KBM-7 (cell line): ENCODE data around the gene SPSB1.

Experiments used
- DNase-seq: peaks from one replicate; pipeline ENCODE4 v3.0.0-alpha.2; 2015
- in situ Hi-C: fragments of 300-500 bp; cut with MboI; formaldehyde crosslinking; loops from 2 replicates; pipeline ENCODE4 v1.14.3; 2020; ENCODE audit warnings: low sequenced_read_pairs, low pct_unique_long_range_greater_than_20kb, mixed read lengths

Gene SPSB1

DNA sequence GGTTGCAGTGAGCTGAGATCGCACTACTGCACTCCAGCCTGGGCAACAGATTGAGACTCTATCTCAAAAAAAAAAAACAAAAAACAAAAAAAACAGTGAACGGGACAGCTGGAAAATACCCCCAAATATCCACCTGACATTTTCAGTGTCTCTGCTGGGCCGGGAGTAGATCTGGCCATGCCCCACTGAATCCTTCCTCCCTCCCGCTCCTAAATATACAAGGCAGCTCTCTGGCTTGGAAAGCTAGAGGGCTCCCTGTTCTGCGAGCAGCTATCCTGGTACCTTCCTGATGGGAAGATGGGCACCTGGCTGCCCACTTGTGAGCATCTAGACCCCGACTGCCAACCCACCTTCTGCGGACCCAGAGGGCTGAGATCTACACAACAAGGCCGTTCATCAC is 21.4 kb downstream of the SPSB1 start:
- in situ Hi-C loops: no loop called here
- DNase-seq: no peak

- DNase-seq: no peak
- in situ Hi-C loops: no loop called here
These were observed 22.2 kb downstream of the SPSB1 start for GRCh38 chr1:9314711-9315379.

- in situ Hi-C loops: no loop called here
- no peak for DNase-seq
These were observed 22.9 kb downstream of the SPSB1 start for GRCh38 chr1:9315411-9316079.

GRCh38 chr1:9316080-9316444 is 23.4 kb downstream of the SPSB1 start:
- in situ Hi-C loops: no loop called here
- DNase-seq: no peak

GRCh38 chr1:9316512-9316911 is 23.8 kb downstream of the SPSB1 start:
- no peak for DNase-seq
- in situ Hi-C loops: no loop called here

- DNase-seq: no peak
- in situ Hi-C loops: no loop called here
These were observed 24.4 kb downstream of the SPSB1 start for GRCh38 chr1:9317072-9317471.

GRCh38 chr1:9317591-9318417 is 25.1 kb downstream of the SPSB1 start:
- peak; percentile 19 for DNase-seq
- in situ Hi-C loops: no loop called here

GRCh38 chr1:9319208-9319788 is 26.6 kb downstream of the SPSB1 start:
- in situ Hi-C loops: no loop called here
- no peak for DNase-seq

GRCh38 chr1:9319789-9320519 is 27.3 kb downstream of the SPSB1 start:
- no peak for DNase-seq
- in situ Hi-C loops: no loop called here

DNA sequence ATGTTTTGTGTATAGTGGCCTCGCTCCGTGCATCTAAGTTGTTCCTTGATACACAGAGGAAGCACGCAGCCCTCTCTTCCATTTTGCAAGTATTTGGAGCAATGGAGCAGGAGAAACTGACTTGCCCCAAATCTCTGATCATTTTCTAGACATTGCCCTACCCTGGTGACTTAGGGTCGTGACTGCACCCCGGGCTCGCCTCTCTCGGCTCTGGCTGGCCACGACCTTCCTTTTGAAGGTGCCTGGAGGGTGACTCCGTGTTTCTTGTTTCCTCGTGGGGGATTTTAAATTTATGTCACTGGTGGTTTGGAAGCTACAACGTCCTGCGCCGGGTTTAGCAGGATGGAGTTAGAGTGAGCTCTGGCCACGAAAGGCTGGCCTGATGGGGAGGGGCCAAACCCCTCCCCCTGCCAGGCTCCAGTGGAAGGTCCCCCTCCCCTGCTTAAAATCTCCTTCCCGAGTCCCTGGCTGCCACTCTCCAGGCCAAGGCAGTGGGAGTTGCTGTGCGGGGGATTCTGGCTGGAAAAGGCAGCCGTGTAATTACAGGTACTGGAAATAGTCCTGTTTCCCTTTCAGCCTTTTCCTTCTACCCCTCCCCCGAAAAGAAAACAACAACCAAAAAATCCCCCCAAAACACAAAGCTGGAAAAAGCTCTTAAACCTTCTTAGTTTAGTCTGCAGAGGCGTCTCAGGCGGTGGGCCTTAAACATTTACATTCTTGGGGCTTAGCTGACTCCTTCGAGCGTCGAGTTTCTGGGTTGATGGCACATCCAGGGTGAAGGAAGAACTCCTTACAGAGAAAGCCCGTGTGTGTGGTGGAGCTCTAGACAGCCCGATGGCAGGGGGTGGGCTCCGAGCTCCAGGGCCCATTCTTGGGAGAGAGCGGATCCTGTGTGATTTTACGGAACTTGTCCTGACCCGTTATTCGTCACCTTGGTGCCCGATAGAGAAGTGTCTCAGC is 28.1 kb downstream of the SPSB1 start:
- in situ Hi-C loops: no loop called here
- no peak for DNase-seq

DNA sequence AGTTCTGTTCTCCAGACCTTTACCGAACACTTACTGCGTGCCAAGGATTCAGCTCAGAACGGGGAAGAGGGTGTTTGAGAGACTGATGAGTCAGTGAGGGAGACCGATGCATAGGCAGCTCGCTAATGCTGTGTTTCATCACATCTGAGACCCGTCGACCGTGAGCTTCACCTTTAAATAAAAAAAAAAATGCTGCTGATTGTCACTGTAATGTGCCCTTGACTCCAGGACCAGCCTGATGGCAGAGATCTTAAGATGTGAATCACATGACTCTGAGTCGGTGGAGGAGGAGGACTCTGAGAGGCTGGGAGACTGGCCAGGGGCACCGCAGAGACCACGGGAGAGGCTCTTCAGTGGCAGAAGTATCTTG is 28.8 kb downstream of the SPSB1 start:
- in situ Hi-C loops: no loop called here
- DNase-seq: no peak

DNA sequence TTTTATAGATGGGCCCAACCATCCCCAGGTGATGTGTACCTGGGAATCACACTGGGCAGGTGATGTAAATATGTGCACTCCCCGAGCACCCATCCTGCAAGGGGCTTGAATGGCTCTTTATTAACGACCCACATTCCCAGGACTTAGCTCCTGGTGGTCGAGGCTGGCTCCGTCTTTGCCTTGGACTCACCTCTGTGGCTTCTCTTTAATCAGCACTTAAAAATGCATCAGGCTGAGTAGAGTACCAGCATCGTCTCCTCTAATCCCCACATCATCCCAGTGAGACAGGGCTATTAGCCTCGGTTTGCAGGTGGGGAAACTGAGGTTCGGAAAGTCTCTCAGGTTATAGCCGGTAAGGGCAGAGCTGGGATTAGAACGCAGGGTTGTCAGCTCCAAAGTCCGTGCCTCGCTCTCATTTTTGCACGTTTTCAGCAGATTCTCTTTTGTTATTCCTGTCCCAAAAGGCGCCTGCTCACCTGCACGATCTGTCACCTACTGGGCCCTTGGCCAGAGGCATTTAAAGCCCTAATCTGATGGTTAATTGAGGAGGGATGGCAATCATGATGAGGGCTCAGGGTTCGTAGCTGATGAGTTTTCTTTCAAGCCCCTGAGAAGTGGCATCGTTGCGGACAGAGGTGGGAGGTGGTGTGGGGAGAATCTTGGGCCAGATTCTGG is 29.4 kb downstream of the SPSB1 start:
- no peak for DNase-seq
- in situ Hi-C loops: no loop called here

- DNase-seq: no peak
- in situ Hi-C loops: no loop called here
These were observed 30.1 kb downstream of the SPSB1 start for GRCh38 chr1:9322661-9323244.

DNA sequence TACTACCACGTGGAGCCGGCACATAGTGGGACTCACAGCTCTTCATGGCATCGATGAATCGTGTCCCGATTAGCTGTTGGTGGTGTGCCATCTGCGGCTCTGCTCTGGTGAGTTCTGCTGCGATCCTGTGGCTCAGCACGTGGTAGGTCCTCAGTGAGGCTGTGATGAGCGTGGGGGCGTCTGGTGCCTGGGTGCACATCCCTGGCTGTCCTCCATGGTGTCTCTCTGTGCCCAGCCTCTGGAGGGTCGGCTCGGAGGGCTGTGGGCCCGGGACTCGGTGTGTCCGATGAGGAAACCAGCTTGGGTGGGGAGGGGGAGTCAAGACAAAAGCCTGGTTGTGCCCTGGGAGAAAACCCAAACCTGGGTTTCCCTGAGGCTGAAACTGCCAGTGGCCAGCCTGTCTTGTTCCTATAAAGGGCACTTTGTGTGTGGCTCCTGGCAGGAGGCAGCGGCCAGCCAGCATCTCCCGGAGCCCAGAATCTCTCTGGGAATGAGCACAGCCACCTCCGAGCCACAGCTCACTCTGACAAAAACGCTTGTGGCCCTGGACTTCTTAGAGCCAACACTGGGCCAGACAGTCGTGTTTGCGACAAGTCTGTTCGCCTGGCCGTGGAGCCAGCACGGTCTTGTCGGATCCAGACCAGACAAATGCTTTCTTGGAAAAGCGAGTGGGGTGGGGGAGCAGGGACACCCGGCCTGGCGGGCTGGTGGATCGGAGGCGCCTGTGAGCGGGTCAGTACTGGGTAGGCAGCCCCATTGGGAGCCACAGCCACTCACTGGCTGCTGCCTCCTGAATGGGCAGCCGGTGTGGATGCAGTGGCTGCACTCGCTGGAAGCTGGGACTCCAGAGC is 31.8 kb downstream of the SPSB1 start:
- no peak for DNase-seq
- in situ Hi-C loops: no loop called here

GRCh38 chr1:9326596-9326995 is 33.9 kb downstream of the SPSB1 start:
- no peak for DNase-seq
- in situ Hi-C loops: no loop called here

GRCh38 chr1:9328201-9328600 is 35.5 kb downstream of the SPSB1 start:
- in situ Hi-C loops: no loop called here
- DNase-seq: no peak

DNA sequence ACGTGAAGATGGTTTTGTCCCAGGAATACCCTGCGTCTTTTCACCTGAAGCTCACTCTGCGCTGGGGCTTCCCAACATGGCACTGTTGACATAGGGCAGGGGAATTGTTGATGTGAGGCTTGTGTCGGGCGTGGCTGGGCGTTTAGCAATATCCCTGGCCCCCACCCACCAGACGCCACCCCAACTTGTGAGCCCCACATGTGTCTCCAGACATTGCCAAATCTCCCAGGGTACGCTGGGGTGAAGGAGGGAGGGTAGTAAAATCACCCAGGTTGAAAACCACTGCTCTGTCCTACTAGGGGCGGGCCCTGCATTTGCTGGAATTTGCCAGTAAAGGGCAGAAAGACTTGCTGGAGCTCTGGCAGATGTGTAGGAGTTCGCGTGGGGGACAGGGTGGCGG is 36.0 kb downstream of the SPSB1 start:
- no peak for DNase-seq
- in situ Hi-C loops: no loop called here
